CD14-positive monocyte (primary cell): ENCODE measurements around the gene SYNJ2. TPM values are rescaled to one million over a fixed set of nuclear protein-coding genes. Genes with fewer than 3 reads are reported as not detected.

Experiments used
- DNase-seq, 3 donors: peaks; one replicate each; pipeline ENCODE4 v3.0.0-alpha.2; 2011 to 2022
- H2AFZ ChIP-seq: 2 replicates; pipeline ENCODE4 v1.6.0; 2012; ENCODE audit warnings: mild to moderate bottlenecking, low read depth, low read length, inconsistent platforms; ENCODE audit not compliant: insufficient read depth, poor library complexity, severe bottlenecking
- H3K27ac ChIP-seq, 2 donors: 1 replicate in 1 of 2; 2 replicates in 1 of 2; pipeline ENCODE4 v1.5.1; 2012 to 2013; ENCODE audit warnings: low read length in 2 of 2, control low read depth in 1 of 2, inconsistent platforms in 1 of 2, low read depth in 1 of 2, mild to moderate bottlenecking in 1 of 2
- H3K27me3 ChIP-seq, 2 donors: one replicate each; pipeline versions ENCODE4 v1.6.0 to v1.6.1; 2011 to 2013; ENCODE audit warnings: low read length in 2 of 2; ENCODE audit not compliant: control insufficient read depth in 2 of 2, insufficient read depth in 2 of 2
- H3K36me3 ChIP-seq, 2 donors: replicated peaks in 1 of 2; 1 replicate in 1 of 2; 2 replicates in 1 of 2; pipeline versions ENCODE4 v1.5.1 to v1.6.1; 2012 to 2013; ENCODE audit warnings: low read length in 2 of 2, control low read depth in 1 of 2, inconsistent platforms in 1 of 2, mild to moderate bottlenecking in 1 of 2; ENCODE audit not compliant: insufficient read depth in 2 of 2, control insufficient read depth in 1 of 2
- H3K4me1 ChIP-seq, 2 donors: 1 replicate in 1 of 2; 2 replicates in 1 of 2; pipeline versions ENCODE4 v1.5.1 to v1.6.1; 2012 to 2013; ENCODE audit warnings: low read length in 2 of 2, control low read depth in 1 of 2, inconsistent platforms in 1 of 2, mild to moderate bottlenecking in 1 of 2, moderate library complexity in 1 of 2; ENCODE audit not compliant: insufficient read depth in 2 of 2, control insufficient read depth in 1 of 2
- H3K4me2 ChIP-seq: replicated peaks from 2 replicates; pipeline ENCODE3; 2012; ENCODE audit warnings: low read length, moderate library complexity, mild to moderate bottlenecking; ENCODE audit not compliant: poor library complexity, severe bottlenecking; ENCODE audit errors: extremely low read depth
- H3K4me3 ChIP-seq, 3 experiments: fragments of 200-600 bp in 1 of 3; sonication (generic) in 1 of 3; replicated peaks in 1 of 3; 1 replicate in 2 of 3; 2 replicates in 1 of 3; pipeline ENCODE4 v1.5.1; 2011 to 2013; ENCODE audit warnings: low read length in 3 of 3, mild to moderate bottlenecking in 3 of 3, control low read depth in 2 of 3, low read depth in 2 of 3, inconsistent platforms in 1 of 3, moderate library complexity in 1 of 3
- H3K79me2 ChIP-seq: 2 replicates; pipeline ENCODE4 v1.6.0; 2012; ENCODE audit warnings: mild to moderate bottlenecking, control low read depth, inconsistent platforms, low read length, moderate library complexity; ENCODE audit not compliant: insufficient read depth
- H3K9ac ChIP-seq: 2 replicates; pipeline ENCODE4 v1.6.0; 2017; ENCODE audit warnings: low read length, mild to moderate bottlenecking; ENCODE audit not compliant: insufficient read depth, poor library complexity, severe bottlenecking
- H3K9me3 ChIP-seq, 2 donors: replicated peaks in 1 of 2; 1 replicate in 1 of 2; 2 replicates in 1 of 2; pipeline versions ENCODE4 v1.5.1 to v1.6.1; 2012 to 2013; ENCODE audit warnings: low read length in 2 of 2, control low read depth in 1 of 2; ENCODE audit not compliant: control insufficient read depth in 1 of 2, insufficient read depth in 1 of 2
- H4K20me1 ChIP-seq: 2 replicates; pipeline ENCODE4 v1.6.0; 2012; ENCODE audit warnings: mild to moderate bottlenecking, low read length, control low read depth, moderate library complexity; ENCODE audit not compliant: insufficient read depth
- H3K27ac Mint-ChIP-seq, 7 donors: one replicate each; pipeline ENCODE4 v1.8.0; 2020; ENCODE audit warnings: mild to moderate bottlenecking in 7 of 7, mixed read lengths in 7 of 7, moderate library complexity in 6 of 7, inconsistent platforms in 2 of 7
- H3K27me3 Mint-ChIP-seq, 3 donors: one replicate each; pipeline ENCODE4 v1.8.0; 2021 to 2022; ENCODE audit warnings: low read depth in 3 of 3, mild to moderate bottlenecking in 3 of 3, mixed read lengths in 3 of 3, moderate library complexity in 3 of 3, inconsistent platforms in 1 of 3
- H3K36me3 Mint-ChIP-seq, 2 donors: one replicate each; pipeline ENCODE4 v1.8.0; 2020; ENCODE audit warnings: mixed read lengths in 2 of 2, inconsistent platforms in 1 of 2, mild to moderate bottlenecking in 1 of 2
- H3K4me1 Mint-ChIP-seq: one replicate; pipeline ENCODE4 v1.8.0; 2020; ENCODE audit warnings: mild to moderate bottlenecking, mixed read lengths
- H3K4me3 Mint-ChIP-seq, 2 donors: one replicate each; pipeline ENCODE4 v1.8.0; 2020; ENCODE audit warnings: mild to moderate bottlenecking in 2 of 2, mixed read lengths in 2 of 2, moderate library complexity in 1 of 2
- H3K9me3 Mint-ChIP-seq, 7 donors: one replicate each; pipeline ENCODE4 v1.8.0; 2020 to 2022; ENCODE audit warnings: mixed read lengths in 7 of 7, mild to moderate bottlenecking in 6 of 7, moderate library complexity in 6 of 7, inconsistent platforms in 2 of 7
- WGBS: methylation state at CpG from one replicate; pipeline ENCODE4 v1.1.5; 2013; ENCODE audit warnings: missing lambda C conversion rate; ENCODE audit not compliant: insufficient coverage; 5-methylcytosine and 5-hydroxymethylcytosine counted together
- intact Hi-C, 2 donors: fragments of 100-400 bp; cut with micrococcal nuclease; formaldehyde crosslinking; loops; one replicate each; pipeline versions ENCODE4 v1.15.0 to v1.15.1; 2023
- polyA plus RNA-seq, 3 donors: library from polyadenylated mRNA; depleted of rRNA in 1 of 3; unstranded in 2 of 3; stranded (reverse) in 1 of 3; fragments of 300-500 nt in 2 of 3; fragments of >200 nt in 1 of 3; fragmentation: Illumina TruSeq in 2 of 3; gene quantifications; 1 replicate in 2 of 3; 2 replicates in 1 of 3; pipeline ENCODE4 v1.2.3, GENCODE V29; 2012 to 2021
- TF ChIP-seq, protein P1 (sequence below): fragments of 200-600 bp; IDR thresholded peaks from one replicate; pipeline ENCODE4 v1.8.0; 2022; ENCODE audit warnings: antibody characterized with exemption, mild to moderate bottlenecking

SYNJ2 gene
- polyA plus RNA-seq, 3 donors: 0.82 to 2.0 (median 1.6) TPM

DNA sequence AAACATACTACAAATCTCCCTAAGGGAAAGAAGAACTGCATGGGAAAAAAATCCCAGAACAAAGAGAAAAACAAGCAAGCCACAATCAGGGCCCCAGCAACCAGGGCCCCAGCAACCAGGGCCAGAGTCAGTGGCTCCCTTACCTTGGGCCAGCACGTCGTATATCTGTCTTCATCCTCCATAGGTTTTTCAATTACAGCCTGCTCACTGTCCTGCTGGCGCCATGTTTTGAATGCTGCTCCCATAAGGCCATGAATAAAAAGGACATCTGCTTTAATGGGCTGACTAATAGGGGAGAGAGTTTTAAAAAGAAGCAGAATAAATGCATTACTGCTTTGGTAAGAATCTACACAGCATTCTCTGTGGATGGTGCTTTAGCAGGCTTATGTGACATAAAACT, 137.2 kb downstream of the SYNJ2 start:
- H3K9ac ChIP-seq: no peak overlapping the region
- WGBS: no CpG with 5 or more reads among the region's 3 CpGs
- H3K79me2 ChIP-seq: no peaks in the 10 kb centered on the region
- Mint-ChIP-seq H3K27ac (no peak overlapping the region), H3K27me3 (no peaks in the 10 kb centered on the region), H3K9me3 (peaks cover 0 to 2% (median 0%) of the 10 kb centered on the region in 7 donors), H3K4me3 (no peak overlapping the region), H3K4me1 (no peaks in the 10 kb centered on the region), H3K36me3 (peaks cover 57 to 59% of the 10 kb centered on the region in 2 donors)
- H3K4me3 ChIP-seq: no peak overlapping the region
- H4K20me1 ChIP-seq: no peaks in the 10 kb centered on the region
- H2AFZ ChIP-seq: no peak overlapping the region
- no peaks in the 10 kb centered on the region for H3K9me3 ChIP-seq
- no peak for DNase-seq
- no peaks in the 10 kb centered on the region for H3K4me1 ChIP-seq
- no peak overlapping the region for H3K27ac ChIP-seq
- TF ChIP-seq, protein P1, sequence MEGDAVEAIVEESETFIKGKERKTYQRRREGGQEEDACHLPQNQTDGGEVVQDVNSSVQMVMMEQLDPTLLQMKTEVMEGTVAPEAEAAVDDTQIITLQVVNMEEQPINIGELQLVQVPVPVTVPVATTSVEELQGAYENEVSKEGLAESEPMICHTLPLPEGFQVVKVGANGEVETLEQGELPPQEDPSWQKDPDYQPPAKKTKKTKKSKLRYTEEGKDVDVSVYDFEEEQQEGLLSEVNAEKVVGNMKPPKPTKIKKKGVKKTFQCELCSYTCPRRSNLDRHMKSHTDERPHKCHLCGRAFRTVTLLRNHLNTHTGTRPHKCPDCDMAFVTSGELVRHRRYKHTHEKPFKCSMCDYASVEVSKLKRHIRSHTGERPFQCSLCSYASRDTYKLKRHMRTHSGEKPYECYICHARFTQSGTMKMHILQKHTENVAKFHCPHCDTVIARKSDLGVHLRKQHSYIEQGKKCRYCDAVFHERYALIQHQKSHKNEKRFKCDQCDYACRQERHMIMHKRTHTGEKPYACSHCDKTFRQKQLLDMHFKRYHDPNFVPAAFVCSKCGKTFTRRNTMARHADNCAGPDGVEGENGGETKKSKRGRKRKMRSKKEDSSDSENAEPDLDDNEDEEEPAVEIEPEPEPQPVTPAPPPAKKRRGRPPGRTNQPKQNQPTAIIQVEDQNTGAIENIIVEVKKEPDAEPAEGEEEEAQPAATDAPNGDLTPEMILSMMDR: no peak
- no peak overlapping the region for H3K4me2 ChIP-seq
- H3K36me3 ChIP-seq: peaks cover 27 to 67% of the 10 kb centered on the region in 2 donors
- no peaks in the 10 kb centered on the region for H3K27me3 ChIP-seq
- intact Hi-C loops: no loop called here

DNA sequence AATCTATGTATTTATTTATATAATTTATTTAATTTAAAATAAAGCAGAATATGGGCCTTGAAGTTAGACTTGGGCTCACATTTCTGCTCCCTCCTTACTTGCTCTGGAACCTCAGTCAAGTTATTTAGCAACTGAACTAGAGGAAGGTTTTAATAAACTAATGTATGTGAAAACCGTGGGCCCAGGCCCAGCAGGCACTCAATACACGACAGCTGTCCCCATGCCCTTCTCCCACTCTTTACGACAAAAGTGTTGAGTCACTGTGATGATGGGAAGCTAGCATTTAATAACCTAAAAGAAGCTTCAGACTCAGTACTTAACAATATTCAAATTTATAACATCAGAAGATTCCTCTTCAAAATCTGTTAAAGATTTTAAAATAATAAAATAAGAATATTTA, 139.7 kb downstream of the SYNJ2 start:
- peak overlapping the region in 1 of 7 donors; percentile 31 for H3K27ac Mint-ChIP-seq
- H3K27me3 Mint-ChIP-seq: no peaks in the 10 kb centered on the region
- Histone ChIP-seq H3K79me2 (no peaks in the 10 kb centered on the region), H3K4me3 (no peak overlapping the region), H3K9ac (no peak overlapping the region), H3K4me2 (no peak overlapping the region), H3K27ac (no peak overlapping the region), H3K36me3 (peaks cover 16 to 59% of the 10 kb centered on the region in 2 donors), H2AFZ (no peak overlapping the region), H4K20me1 (no peaks in the 10 kb centered on the region), H3K4me1 (no peaks in the 10 kb centered on the region), H3K27me3 (no peaks in the 10 kb centered on the region), H3K9me3 (no peaks in the 10 kb centered on the region)
- no peak for DNase-seq
- peaks cover 0 to 2% (median 0%) of the 10 kb centered on the region in 7 donors for H3K9me3 Mint-ChIP-seq
- no peaks in the 10 kb centered on the region for H3K4me1 Mint-ChIP-seq
- H3K4me3 Mint-ChIP-seq: no peak overlapping the region
- peaks cover 51 to 53% of the 10 kb centered on the region in 2 donors for H3K36me3 Mint-ChIP-seq
- no CpG with 5 or more reads among the region's 3 CpGs for WGBS
- intact Hi-C loops: no loop called here
- TF ChIP-seq, protein P1: no peak
